Hypothalamus (tissue), 51 donors: ENCODE data around the gene ZNF668.
A peak's percentile ranks its signal among the peaks of the same experiment; 100 is the strongest.

ENCODE experiments used
- DNase-seq, 51 donors: peaks; one replicate each; lab custom pipeline; 2025; lab: John Stamatoyannopoulos, UW

ZNF668 gene

GRCh38 chr16:31061813-31062440 lies 12.1 kb downstream of the ZNF668 start:
- no peak for DNase-seq

DNA sequence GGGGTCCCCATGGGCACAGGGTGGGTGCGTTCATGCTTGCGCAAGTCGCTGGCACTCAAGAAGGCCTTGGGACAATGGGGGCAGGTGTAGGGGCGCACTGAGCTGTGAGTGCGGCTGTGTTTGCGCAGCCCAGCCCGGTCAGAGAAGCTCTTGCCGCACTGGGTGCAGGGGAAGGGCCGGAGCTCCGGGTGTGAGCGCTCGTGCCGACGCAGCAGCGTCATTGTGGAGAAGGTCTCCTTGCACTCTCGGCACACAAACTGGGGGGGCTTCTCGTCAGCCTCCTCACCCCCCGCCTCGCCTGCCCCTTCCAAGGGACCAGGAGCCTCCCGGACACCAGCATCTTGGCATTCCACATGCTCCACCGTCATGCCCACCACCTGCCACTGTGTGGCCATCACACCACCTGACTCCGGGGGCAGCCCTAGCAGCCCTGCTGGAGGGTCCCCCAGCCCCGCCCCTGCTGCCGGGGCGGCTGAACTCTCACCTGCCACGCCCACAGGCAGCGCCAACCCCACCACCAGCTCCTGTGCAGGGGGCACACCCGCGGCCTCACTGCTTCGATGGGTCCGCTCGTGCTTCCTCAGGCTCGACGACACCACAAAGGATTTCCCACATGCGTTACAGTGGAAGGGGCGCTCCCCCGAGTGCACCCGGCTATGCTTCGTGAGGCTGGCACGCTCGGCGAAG lies 12.8 kb downstream of the ZNF668 start:
- DNase-seq, result no peak

GRCh38 chr16:31055613-31056012 lies 18.4 kb downstream of the ZNF668 start:
- DNase-seq, result no peak

- DNase-seq, result no peak
These were observed 21.9 kb downstream of the ZNF668 start for GRCh38 chr16:31052114-31052513.

DNA sequence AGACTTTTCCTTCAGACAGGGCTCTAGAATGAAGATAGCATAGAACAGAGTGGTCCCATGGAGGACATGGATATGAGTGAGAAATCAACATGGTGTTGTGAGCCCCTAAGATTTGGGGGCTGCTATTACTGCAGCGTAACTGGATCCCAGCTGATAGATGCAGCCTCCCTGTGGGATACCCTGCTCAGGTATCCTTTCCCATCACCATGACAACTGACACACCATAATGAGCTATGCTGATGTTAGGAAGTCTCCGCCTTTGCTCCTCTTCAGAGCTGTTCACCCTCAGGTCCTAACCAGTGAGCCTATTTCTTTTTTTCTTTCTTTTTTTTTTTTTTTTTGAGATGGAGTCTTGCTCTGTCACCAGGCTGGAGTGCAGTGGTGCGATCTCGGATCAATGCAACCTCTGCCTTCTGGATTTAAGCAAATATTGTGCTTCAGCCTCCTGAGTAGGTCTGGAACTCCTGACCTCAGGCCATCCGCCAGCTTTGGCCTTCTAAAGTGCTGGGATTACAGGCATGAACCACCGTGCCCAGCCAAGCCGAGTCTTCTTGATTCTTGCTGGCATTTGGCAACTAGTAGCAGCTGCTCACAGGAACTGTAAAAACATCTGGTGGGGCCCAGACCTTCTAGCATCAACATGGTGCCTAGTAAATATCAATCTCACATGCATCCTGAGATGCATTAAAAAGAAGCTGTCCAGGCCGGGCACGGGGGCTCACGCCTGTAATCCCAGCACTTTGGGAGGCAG lies 23.6 kb downstream of the ZNF668 start:
- DNase-seq, result no peak

DNA sequence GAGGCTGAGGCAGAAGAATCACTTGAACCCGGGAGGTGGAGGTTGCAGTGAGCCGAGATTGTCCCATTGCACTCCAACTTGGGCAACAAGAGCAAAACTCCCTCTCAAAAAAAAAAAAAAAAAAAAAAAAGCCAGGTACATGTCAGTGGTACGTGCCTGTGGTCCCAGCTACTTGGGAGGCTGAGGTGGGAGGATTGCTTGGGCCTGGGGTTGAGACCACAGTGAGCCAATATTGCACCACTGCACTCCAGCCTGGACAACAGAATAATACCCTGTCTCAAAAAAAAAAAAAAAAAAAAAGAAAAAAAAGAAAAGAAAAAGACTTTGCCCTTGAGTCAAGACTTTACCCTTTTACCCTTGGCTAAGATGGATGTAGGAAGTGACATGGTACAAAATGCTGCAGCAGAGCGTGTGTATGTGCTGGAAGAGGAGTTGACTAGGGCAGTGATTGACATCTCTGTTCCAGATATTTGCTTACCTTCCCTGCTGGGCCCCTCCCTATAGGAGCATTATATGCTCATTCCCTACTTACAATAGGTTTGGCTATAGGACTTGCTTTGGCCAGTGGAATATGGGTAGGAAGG lies 30.1 kb downstream of the ZNF668 start:
- no peak for DNase-seq

GRCh38 chr16:31043352-31043751 lies 30.7 kb downstream of the ZNF668 start:
- DNase-seq, result no peak

GRCh38 chr16:31042866-31043265 lies 31.2 kb downstream of the ZNF668 start:
- DNase-seq, result no peak

DNA sequence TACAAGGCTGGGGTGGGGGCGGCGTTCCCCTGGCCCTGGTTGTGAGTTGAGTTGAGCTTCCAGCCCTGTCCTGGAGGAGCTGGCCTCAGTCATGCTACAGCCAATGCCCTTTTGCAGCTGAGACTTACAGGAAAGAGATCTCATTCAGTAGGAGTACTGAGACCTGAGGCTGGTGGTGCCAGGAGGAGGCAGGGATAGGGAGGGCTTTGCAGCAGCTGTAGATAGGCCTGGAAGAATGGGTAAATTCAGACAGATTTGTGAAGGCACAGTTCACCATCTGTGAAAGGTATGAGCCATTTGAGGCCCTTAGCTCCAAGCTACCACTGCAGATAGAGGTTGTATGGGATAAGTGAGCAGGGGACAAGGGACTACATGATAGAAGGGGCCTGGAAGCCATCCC lies 35.0 kb downstream of the ZNF668 start:
- peak in 14 of 51 donors; percentile 6 to 60 (median 31) for DNase-seq

DNA sequence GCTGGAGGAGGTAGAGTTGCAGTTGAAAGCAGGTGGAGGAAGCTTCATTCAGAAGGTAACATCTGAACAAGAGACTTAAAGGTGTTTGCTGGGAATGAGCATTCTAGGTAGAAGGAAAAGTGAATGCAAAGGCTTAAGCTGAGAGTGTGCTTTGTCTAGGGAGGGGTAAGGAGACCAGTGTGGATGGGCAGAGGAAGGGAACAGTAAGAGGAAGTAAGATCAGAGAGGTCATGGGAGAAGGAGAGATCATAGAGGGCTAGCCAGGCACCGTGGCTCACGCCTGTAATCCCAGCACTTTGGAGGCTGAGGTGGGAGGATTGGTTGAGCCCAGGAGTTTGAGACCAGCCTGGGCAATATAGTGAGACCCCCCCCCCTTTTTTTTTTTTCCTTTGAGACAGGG lies 37.3 kb downstream of the ZNF668 start:
- DNase-seq, result no peak

DNA sequence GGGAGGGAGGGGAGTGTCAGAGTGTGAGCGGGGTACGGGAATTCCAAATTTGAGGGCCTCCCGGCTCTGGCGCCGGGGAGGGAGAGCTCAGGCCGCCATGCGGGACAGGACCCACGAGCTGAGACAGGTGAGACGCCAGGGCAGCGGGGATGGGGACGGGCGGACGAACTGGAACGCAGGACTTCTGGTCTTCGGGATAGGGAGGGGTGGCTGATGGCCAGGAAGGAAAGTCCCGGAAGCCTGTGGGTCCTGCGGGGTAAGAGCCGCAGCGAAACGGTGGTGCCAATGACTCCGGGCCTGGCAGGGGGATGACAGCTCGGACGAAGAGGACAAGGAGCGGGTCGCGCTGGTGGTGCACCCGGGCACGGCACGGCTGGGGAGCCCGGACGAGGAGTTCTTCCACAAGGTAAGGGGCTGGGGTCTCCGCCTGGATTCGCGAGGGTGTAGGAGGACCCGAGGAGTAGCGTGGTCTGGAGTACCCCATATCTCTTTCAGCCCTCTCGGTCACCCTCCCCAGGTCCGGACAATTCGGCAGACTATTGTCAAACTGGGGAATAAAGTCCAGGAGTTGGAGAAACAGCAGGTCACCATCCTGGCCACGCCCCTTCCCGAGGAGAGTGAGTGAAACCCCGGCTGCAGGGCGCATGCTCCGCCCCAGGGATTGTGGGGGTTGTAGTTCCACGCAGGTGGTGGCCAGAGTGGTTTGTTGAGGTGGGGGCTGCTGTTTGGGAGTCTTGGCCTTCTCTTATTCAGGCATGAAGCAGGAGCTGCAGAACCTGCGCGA lies 40.1 kb downstream of the ZNF668 start:
- peak; percentile 30 to 91 (median 81) for DNase-seq

- DNase-seq, result peak; percentile 81 to 100 (median 97)
These were observed 41.0 kb downstream of the ZNF668 start, which contains the start of gene STX4 for GRCh38 chr16:31032736-31033708. Gene STX4, plus strand, starts transcription at chr16:31033558. Its CDS starts 248 bp downstream, at chr16:31033806.

DNA sequence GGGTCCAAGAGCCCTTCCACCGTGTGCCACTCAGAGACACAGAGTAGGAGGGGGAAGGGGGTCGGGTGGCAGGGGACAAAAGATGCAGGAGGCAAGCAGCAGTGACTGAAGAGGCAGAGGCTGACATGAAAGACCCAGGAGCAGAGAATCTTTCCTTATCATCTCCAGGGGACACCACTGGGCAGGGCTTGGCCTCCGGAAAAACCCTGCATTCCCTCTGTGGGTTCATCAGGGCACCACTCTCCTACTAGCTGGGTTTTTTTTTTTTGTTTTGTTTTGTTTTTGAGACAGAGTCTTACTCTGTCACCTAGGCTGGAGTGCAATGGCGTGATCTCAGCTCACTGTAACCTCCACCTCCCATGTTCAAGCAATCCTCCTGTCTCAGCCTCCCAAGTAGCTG lies 42.8 kb downstream of the ZNF668 start:
- no peak for DNase-seq

DNA sequence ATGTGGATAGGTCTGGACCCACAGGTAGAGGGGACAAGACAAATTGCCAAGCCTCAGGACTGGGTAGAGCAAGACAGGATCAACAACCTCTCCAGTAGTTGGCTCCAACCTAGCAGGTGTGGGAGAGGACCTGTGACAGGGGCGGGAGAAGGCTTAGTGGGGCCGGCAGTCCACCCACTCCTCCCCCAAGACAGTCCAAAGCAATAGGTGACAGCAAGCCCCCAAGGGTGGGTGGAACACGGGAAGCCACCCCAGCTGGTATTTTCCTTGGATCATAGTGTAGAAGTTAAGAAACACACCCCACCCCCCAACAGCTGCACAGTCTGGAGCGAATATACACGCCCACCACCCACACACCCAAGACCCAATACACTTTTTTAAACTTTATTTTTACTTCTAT lies 44.8 kb downstream of the ZNF668 start:
- DNase-seq, result no peak

DNA sequence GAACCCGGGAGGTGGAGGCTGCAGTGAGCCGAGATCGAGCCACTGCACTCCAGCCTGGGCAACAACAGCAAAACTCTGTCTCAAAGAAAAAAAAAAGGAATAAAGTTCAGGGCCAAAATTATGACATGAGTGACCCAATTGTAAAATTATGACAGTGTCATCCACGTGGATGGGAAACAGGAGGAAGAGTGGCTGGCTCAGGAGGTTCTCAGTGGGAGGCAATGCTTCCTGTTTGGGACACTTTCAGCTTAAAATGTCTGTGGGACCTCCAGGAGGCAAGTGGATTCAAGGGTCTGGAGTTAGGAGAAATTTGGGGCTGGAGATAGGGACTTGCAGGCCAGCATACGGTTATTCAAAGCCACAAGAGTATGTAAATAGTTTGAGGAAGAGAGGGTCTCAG lies 48.7 kb downstream of the ZNF668 start:
- no peak for DNase-seq

DNA sequence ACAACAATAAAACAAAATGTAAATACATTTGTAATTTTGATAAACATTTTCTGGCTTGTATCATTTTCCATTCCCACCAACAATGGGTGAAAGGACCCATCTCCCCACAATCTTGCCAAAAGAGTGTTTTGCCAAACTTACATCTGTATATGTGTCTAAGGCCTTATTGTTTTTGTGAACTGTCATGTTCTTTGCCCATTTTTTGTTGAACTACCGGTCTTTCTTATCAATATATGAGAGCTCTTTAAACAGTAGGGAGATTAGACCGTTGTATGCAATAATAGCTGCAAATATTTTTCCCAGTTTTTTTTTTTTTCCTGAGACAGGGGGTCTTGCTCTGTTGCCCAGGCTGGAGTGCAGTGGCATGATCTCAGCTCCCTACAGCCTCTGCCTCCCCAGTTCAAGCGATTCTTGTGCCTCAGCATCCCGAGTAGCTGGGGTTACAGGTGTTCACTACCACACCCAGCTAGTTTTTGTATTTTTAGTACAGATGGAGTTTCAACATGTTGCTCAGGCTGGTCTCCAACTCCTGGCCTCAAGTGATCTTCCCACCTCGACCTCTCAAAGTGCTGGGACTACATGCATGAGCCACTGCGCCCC lies 50.3 kb downstream of the ZNF668 start:
- no peak for DNase-seq

DNA sequence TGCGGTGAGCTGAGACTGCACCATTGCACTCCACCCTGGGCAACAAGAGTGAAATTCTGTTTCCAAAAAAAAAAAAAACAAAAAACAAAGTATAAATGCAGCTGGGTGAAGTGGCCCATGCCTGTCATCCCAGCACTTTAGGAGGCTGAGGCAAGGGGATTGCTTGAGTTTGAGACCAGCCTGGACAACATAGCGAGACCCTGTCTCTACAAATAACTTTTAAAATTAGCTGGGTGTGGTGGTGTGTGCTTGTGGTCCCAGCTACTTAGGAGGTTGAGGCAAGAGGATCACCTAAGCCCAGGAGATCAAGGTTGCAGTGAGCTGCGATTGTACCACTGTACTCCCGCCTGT lies 50.8 kb downstream of the ZNF668 start:
- no peak for DNase-seq

DNA sequence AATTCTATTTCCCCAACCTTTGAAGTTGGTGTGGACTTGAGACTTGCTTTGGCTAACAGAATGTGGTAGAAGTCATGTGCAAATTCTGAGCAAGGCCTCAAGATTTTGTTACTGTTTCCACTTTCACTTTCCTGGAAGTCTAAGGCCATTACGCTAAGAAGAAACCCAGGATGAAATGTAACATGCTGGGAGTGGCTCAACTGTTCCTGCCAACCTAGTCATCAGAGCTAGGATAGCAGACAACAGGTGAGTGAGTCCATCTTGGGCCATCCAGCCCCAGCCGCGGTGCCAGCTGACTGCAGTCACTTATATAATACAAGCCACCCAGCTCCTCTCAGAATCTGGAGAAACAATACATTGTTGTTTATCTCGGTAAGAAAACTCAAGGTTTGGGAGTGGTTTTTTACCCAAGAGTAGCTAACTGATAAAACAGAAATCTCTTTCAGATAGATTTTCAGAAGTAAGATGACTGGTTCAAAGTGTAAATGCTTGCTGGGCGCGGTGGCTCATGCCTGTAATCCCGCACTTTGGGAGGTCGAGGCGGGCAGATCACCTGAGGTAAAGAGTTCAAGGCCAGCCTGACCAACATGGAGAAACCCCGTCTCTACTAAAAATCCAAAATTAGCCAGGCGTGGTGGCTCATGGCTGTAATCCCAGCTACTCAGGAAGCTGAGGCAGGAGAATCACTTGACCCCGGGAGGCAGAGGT lies 51.3 kb downstream of the ZNF668 start:
- DNase-seq, result no peak
